Measurements from ENCODE around the gene QRFP.
A peak's percentile ranks its signal among the peaks of the same experiment; 100 is the strongest.

QRFP gene

GRCh38 chr9:130864541-130864940 lies 32.1 kb downstream of the QRFP start:
- TF ChIP-seq, protein P1, sequence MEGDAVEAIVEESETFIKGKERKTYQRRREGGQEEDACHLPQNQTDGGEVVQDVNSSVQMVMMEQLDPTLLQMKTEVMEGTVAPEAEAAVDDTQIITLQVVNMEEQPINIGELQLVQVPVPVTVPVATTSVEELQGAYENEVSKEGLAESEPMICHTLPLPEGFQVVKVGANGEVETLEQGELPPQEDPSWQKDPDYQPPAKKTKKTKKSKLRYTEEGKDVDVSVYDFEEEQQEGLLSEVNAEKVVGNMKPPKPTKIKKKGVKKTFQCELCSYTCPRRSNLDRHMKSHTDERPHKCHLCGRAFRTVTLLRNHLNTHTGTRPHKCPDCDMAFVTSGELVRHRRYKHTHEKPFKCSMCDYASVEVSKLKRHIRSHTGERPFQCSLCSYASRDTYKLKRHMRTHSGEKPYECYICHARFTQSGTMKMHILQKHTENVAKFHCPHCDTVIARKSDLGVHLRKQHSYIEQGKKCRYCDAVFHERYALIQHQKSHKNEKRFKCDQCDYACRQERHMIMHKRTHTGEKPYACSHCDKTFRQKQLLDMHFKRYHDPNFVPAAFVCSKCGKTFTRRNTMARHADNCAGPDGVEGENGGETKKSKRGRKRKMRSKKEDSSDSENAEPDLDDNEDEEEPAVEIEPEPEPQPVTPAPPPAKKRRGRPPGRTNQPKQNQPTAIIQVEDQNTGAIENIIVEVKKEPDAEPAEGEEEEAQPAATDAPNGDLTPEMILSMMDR (IDR thresholded peaks at IDR 0.05; ENCODE audit: low read depth, low read length): no peak
- no peak for DNase-seq (ENCODE audit: low read depth in 2 of 2)

DNA sequence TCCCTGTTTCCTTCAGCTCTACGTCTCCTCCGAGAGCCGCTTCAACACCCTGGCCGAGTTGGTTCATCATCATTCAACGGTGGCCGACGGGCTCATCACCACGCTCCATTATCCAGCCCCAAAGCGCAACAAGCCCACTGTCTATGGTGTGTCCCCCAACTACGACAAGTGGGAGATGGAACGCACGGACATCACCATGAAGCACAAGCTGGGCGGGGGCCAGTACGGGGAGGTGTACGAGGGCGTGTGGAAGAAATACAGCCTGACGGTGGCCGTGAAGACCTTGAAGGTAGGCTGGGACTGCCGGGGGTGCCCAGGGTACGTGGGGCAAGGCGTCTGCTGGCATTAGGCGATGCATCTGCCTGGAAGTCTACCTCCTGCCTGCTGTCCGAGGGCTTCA lies 33.9 kb downstream of the QRFP start:
- no peak overlapping the region for H3K4me3 ChIP-seq (replicated peaks in 1 of 2; ENCODE audit: low read depth in 2 of 2, low read length in 2 of 2)
- no peak for DNase-seq (ENCODE audit: low read depth in 2 of 2)
- TF ChIP-seq, protein P1 (IDR thresholded peaks at IDR 0.05; ENCODE audit: low read depth, low read length): no peak

More at GRCh38 chr9:130864541-130864940, 32.1 kb downstream of the QRFP start:
- H3K4me3 ChIP-seq (replicated peaks in 1 of 2; ENCODE audit: low read depth in 2 of 2, low read length in 2 of 2): no peak overlapping the region

DNA sequence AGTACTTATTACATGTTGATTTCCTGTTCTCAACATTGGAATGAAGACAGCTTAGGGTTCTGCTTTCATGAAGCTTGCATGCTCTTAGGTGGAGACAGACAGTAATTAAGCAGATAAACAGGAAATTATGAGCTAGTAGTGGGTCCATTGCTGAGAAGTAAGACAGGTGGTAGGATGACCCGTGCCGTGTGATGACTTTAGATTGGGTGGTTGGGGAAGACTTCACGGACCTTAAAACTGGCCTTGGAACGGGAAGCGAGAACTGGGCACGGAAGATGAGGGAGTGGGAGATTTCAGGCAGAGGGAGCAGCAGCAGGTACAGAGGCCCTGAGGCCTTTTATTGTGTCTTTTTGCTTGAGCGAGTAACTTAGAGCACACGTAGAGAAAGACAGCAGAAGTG lies 34.4 kb downstream of the QRFP start:
- TF ChIP-seq, protein P1 (IDR thresholded peaks at IDR 0.05; ENCODE audit: low read depth, low read length): no peak
- no peak for DNase-seq (ENCODE audit: low read depth in 2 of 2)
- H3K4me3 ChIP-seq (replicated peaks in 1 of 2; ENCODE audit: low read depth in 2 of 2, low read length in 2 of 2): no peak overlapping the region

- DNase-seq (ENCODE audit: low read depth in 2 of 2): no peak
- TF ChIP-seq, protein P1 (IDR thresholded peaks at IDR 0.05; ENCODE audit: low read depth, low read length): no peak
- no peak overlapping the region for H3K4me3 ChIP-seq (replicated peaks in 1 of 2; ENCODE audit: low read depth in 2 of 2, low read length in 2 of 2)
Measured at GRCh38 chr9:130861372-130862180, 35.0 kb downstream of the QRFP start.

DNA sequence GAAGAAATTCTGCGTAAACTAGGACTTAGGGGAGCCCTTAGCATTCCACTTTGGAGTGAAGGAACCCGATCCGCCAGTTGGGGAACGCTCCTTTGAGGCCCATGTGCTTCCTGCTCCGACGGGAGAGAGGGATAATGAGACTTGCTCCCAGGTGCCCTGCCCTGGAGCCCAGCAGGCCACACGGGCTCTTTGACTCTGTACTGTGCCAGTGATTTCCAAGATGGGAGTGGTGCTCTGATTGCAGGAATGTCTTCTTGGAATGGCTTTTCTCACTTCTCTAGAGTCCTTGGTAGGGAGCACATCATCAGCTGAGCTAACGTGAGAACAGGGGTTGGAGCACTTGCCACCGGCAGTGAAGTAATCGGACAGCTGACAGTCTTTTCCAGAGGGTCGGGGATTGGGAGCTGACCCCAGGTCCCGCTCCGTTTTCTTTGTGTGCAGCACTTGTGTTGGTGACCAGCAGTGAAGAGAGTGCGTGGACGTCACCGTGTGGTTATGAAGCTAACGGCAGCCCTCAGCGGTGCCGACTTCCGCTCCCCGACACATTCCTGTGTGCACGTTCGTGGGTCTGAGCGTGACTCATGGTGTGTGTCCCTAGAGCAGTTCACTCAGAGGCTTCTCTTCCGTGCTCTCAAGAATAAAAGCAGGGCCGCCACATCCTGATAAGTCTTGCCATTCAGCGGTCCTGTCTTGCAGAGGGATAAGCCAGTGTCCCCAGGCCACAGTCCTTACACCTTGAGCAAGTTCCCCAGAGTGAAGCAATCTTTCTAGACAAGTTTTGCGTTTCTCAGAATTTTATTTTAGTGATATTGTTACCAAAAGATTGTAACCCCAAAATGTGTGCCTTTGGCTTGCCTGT lies 35.9 kb downstream of the QRFP start:
- peak; percentile 96 to 98 for DNase-seq (ENCODE audit: low read depth in 2 of 2)
- TF ChIP-seq, protein P1 (IDR thresholded peaks at IDR 0.05; ENCODE audit: low read depth, low read length): peak; percentile 38
- H3K4me3 ChIP-seq (replicated peaks in 1 of 2; ENCODE audit: low read depth in 2 of 2, low read length in 2 of 2): no peak overlapping the region

DNA sequence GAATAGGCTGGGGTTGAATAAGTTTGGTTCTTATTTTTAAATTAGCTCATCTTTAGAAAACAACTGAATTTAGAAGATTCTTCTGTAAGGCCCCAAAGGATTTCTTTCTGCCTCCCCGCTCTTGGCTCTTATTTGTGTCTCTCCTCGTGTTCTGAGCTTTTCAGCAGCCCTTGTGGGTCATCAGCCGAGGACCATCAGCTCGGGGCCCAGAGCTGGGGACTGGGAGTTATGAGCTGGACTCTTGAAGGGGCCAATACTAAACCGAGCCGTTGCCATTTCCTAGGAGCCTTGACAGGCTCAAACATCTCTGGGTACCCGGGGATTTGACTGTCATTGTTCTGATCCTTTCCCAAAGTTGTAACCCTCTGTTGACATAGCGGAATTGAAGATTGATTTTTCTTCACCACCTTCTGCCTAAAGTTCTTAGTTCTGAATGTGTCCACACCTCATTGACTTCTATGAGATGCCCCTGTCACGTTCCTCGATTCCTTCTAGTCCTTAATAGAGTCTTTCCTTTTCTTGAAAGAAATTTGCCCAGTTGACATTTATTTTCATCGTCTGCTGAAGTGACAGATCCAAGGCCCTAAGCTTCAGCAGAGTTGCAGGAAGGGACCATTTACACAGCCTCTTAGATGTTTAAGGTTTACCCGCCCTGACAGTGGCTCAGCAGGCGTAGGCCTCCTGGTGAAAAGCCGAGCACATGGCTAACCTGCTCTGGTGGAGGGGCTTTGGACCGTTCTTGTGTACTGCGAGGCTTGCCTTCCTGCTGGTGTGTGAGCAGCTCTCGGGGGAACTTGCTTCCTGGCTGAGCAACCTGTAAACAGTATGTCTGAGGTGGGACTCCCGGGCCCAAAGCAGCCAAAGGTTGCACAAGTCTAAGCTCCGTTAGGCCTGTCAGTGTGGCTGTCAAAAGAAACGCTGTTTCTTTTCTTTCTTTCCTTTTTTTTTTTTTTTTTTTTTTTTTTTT lies 37.6 kb downstream of the QRFP start:
- no peak overlapping the region for H3K4me3 ChIP-seq (replicated peaks in 1 of 2; ENCODE audit: low read depth in 2 of 2, low read length in 2 of 2)
- TF ChIP-seq, protein P1 (IDR thresholded peaks at IDR 0.05; ENCODE audit: low read depth, low read length): no peak
- DNase-seq (ENCODE audit: low read depth in 2 of 2): peak; percentile 29 to 42
